H9 (cell line): Measurements from ENCODE around the gene NDUFA5. TPM values are rescaled to one million over a fixed set of nuclear protein-coding genes. Genes with fewer than 3 reads are reported as not detected.

ENCODE experiments used
- DNase-seq: peaks from one replicate; pipeline ENCODE4 v3.0.0-alpha.2; 2017
- H2AFZ ChIP-seq: one replicate; pipeline ENCODE4 v1.6.1; 2013; ENCODE audit warnings: mild to moderate bottlenecking, low read length, control low read depth, moderate library complexity
- H2AK5ac ChIP-seq: 2 replicates; pipeline ENCODE4 v1.6.1; 2013; ENCODE audit warnings: low read length, control low read depth, mixed read lengths; ENCODE audit not compliant: insufficient read length
- H2BK120ac ChIP-seq: one replicate; pipeline ENCODE4 v1.6.1; 2013; ENCODE audit warnings: low read depth, mild to moderate bottlenecking, low read length, control low read depth, inconsistent platforms; ENCODE audit not compliant: poor library complexity, severe bottlenecking
- H2BK12ac ChIP-seq: 2 replicates; pipeline ENCODE4 v1.6.1; 2013; ENCODE audit warnings: low read length, control low read depth, mixed read lengths, low read depth; ENCODE audit not compliant: insufficient read length
- H2BK15ac ChIP-seq: 2 replicates; pipeline ENCODE4 v1.6.1; 2013; ENCODE audit warnings: low read depth, low read length, control low read depth
- H2BK20ac ChIP-seq: one replicate; pipeline ENCODE4 v1.6.1; 2013; ENCODE audit warnings: low read depth, mild to moderate bottlenecking, low read length, control low read depth, inconsistent platforms; ENCODE audit not compliant: poor library complexity, severe bottlenecking
- H2BK5ac ChIP-seq: 2 replicates; pipeline ENCODE4 v1.6.1; 2013; ENCODE audit warnings: low read length, control low read depth, mixed read lengths; ENCODE audit not compliant: insufficient read length
- H3K14ac ChIP-seq: 2 replicates; pipeline ENCODE4 v1.6.1; 2013; ENCODE audit warnings: low read length, control low read depth; ENCODE audit not compliant: insufficient read depth
- H3K18ac ChIP-seq: 2 replicates; pipeline ENCODE4 v1.6.1; 2013; ENCODE audit warnings: low read depth, mild to moderate bottlenecking, mixed read lengths, low read length, control low read depth; ENCODE audit not compliant: insufficient read length
- H3K23ac ChIP-seq: 2 replicates; pipeline ENCODE4 v1.6.1; 2013; ENCODE audit warnings: low read length, control low read depth, mixed read lengths, low read depth; ENCODE audit not compliant: insufficient read length
- H3K23me2 ChIP-seq: 2 replicates; pipeline ENCODE4 v1.6.1; 2013; ENCODE audit warnings: low read depth, mild to moderate bottlenecking, mixed read lengths, low read length, control low read depth; ENCODE audit not compliant: insufficient read length, poor library complexity, severe bottlenecking
- H3K27ac ChIP-seq: 2 replicates; pipeline ENCODE4 v1.5.1; 2013; ENCODE audit warnings: low read length, control low read depth, mixed read lengths, low read depth; ENCODE audit not compliant: insufficient read length
- H3K27me3 ChIP-seq: 2 replicates; pipeline ENCODE4 v1.6.1; 2013; ENCODE audit warnings: low read length, control low read depth, inconsistent platforms; ENCODE audit not compliant: insufficient read depth
- H3K4ac ChIP-seq: 2 replicates; pipeline ENCODE4 v1.6.1; 2013; ENCODE audit warnings: low read depth, mild to moderate bottlenecking, control low read depth, inconsistent platforms, low read length, moderate library complexity
- H3K4me1 ChIP-seq: 2 replicates; pipeline ENCODE4 v1.6.1; 2013; ENCODE audit warnings: low read length, control low read depth, inconsistent platforms; ENCODE audit not compliant: insufficient read depth
- H3K4me2 ChIP-seq: 2 replicates; pipeline ENCODE4 v1.6.1; 2013; ENCODE audit warnings: low read length, control low read depth, mixed read lengths; ENCODE audit not compliant: insufficient read length, insufficient read depth
- H3K56ac ChIP-seq: 2 replicates; pipeline ENCODE4 v1.6.1; 2013; ENCODE audit warnings: low read depth, mild to moderate bottlenecking, mixed read lengths, low read length, control low read depth; ENCODE audit not compliant: insufficient read length
- H3K79me1 ChIP-seq: 2 replicates; pipeline ENCODE4 v1.6.1; 2013; ENCODE audit warnings: low read depth, mild to moderate bottlenecking, moderate library complexity, low read length, control low read depth, inconsistent platforms; ENCODE audit not compliant: insufficient read depth, poor library complexity, severe bottlenecking
- H3K79me2 ChIP-seq: 2 replicates; pipeline ENCODE4 v1.6.1; 2013; ENCODE audit warnings: low read length, control low read depth, inconsistent platforms; ENCODE audit not compliant: insufficient read depth
- H3K9ac ChIP-seq: 2 replicates; pipeline ENCODE4 v1.6.1; 2013; ENCODE audit warnings: low read length, control low read depth, mixed read lengths; ENCODE audit not compliant: insufficient read length; ENCODE audit errors: extremely low read depth
- H3K9me3 ChIP-seq: one replicate; pipeline ENCODE4 v1.6.1; 2013; ENCODE audit warnings: low read depth, low read length, inconsistent platforms; ENCODE audit not compliant: control insufficient read depth
- H3T11ph ChIP-seq: one replicate; pipeline ENCODE4 v1.6.1; 2013; ENCODE audit warnings: mild to moderate bottlenecking, low read length, control low read depth, inconsistent platforms
- H4K20me1 ChIP-seq: one replicate; pipeline ENCODE4 v1.6.1; 2013; ENCODE audit not compliant: control insufficient read depth, insufficient read length, insufficient read depth
- H4K5ac ChIP-seq: 2 replicates; pipeline ENCODE4 v1.6.1; 2013; ENCODE audit warnings: low read depth, mild to moderate bottlenecking, mixed read lengths, low read length, control low read depth; ENCODE audit not compliant: insufficient read length
- H4K8ac ChIP-seq: replicated peaks from 2 replicates; pipeline ENCODE4 v1.6.1; 2013; ENCODE audit warnings: low read length, control low read depth, mixed read lengths, low read depth; ENCODE audit not compliant: insufficient read length
- H4K91ac ChIP-seq: 2 replicates; pipeline ENCODE4 v1.6.1; 2013; ENCODE audit warnings: low read depth, mild to moderate bottlenecking, moderate library complexity, mixed read lengths, low read length, control low read depth; ENCODE audit not compliant: insufficient read length
- H3K27ac Mint-ChIP-seq, 3 experiments: 2 replicates in 2 of 3; 3 replicates in 1 of 3; pipeline ENCODE4 v1.8.0; 2020 to 2021; ENCODE audit warnings: mixed read lengths in 3 of 3, mild to moderate bottlenecking in 1 of 3, moderate library complexity in 1 of 3
- H3K27me3 Mint-ChIP-seq: 2 replicates; pipeline ENCODE4 v1.8.0; 2021; ENCODE audit warnings: low read depth, mild to moderate bottlenecking, moderate library complexity, mixed read lengths
- H3K36me3 Mint-ChIP-seq, 3 experiments: 2 replicates in 2 of 3; 3 replicates in 1 of 3; pipeline ENCODE4 v1.8.0; 2020 to 2021; ENCODE audit warnings: low read depth in 3 of 3, mixed read lengths in 3 of 3; ENCODE audit not compliant: insufficient read depth in 1 of 3
- H3K4me1 Mint-ChIP-seq, 2 experiments: 2 replicates each; pipeline ENCODE4 v1.8.0; 2020; ENCODE audit warnings: mixed read lengths in 2 of 2
- H3K4me3 Mint-ChIP-seq, 2 experiments: 2 replicates in 1 of 2; 3 replicates in 1 of 2; pipeline ENCODE4 v1.8.0; 2020 to 2021; ENCODE audit warnings: mild to moderate bottlenecking in 2 of 2, mixed read lengths in 2 of 2, moderate library complexity in 1 of 2
- H3K9me3 Mint-ChIP-seq, 2 experiments: 2 replicates in 1 of 2; 3 replicates in 1 of 2; pipeline ENCODE4 v1.8.0; 2020; ENCODE audit warnings: mild to moderate bottlenecking in 2 of 2, mixed read lengths in 2 of 2, moderate library complexity in 1 of 2
- CTCF ChIP-seq: fragments of 200-600 bp; sonication (generic); conservative IDR thresholded peaks from 3 replicates; pipeline ENCODE4 v1.8.0; 2021; ENCODE audit warnings: antibody characterized with exemption, mild to moderate bottlenecking
- WGBS: extraction: QIAGEN DNeasy Blood & Tissue Kit; methylation state at CpG from one replicate; pipeline ENCODE4 v1.1.7; 2013; ENCODE audit warnings: missing lambda C conversion rate, low lambda C conversion rate, mixed read lengths; ENCODE audit not compliant: insufficient read length; ENCODE audit errors: extremely low coverage; 5-methylcytosine and 5-hydroxymethylcytosine counted together
- total RNA-seq: library from RNA; stranded (reverse); gene quantifications from 2 replicates; pipeline ENCODE4 v1.2.1, GENCODE V29; 2021

Gene NDUFA5
- total RNA-seq, 1 experiment from 2014 or later = 76.5 TPM

- H2BK120ac ChIP-seq = no peak overlapping the region
- H2BK12ac ChIP-seq = no peak overlapping the region
- H3K9ac ChIP-seq = no peak overlapping the region
- no peak overlapping the region for H2BK15ac ChIP-seq
- TF ChIP-seq CTCF = no peak
- H3K27ac ChIP-seq = no peak overlapping the region
- H2BK20ac ChIP-seq = no peak overlapping the region
- H3K4me1 ChIP-seq = no peaks in the 10 kb centered on the region
- no peaks in the 10 kb centered on the region for H3K23me2 ChIP-seq
- no peak overlapping the region for H3K23ac ChIP-seq
- H3K18ac ChIP-seq = no peak overlapping the region
- no peak overlapping the region for H2AFZ ChIP-seq
- H3K4ac ChIP-seq = no peak overlapping the region
- Mint-ChIP-seq H3K9me3 (peaks cover 4% of the 10 kb centered on the region in 2 experiments), H3K36me3 (peaks cover 4 to 9% (median 5%) of the 10 kb centered on the region in 3 experiments), H3K4me3 (no peak overlapping the region; a peak in 1 of 5 replicates), H3K4me1 (peaks cover 28 to 31% of the 10 kb centered on the region in 2 experiments), H3K27ac (no peak overlapping the region), H3K27me3 (peaks cover 1% of the 10 kb centered on the region; the same call in 1 of the 2 replicates)
- no CpG with 5 or more reads among the region's 8 CpGs for WGBS
- no peak overlapping the region for H2AK5ac ChIP-seq
- no peaks in the 10 kb centered on the region for H3K79me1 ChIP-seq
- no peaks in the 10 kb centered on the region for H3K79me2 ChIP-seq
- no peak overlapping the region for H3K14ac ChIP-seq
- no peak overlapping the region for H3T11ph ChIP-seq
- no peak overlapping the region for H4K91ac ChIP-seq
- no peak overlapping the region for H4K5ac ChIP-seq
- H4K8ac ChIP-seq = no peak overlapping the region
- no peak overlapping the region for H3K56ac ChIP-seq
- H3K4me2 ChIP-seq = no peak overlapping the region
- DNase-seq = no peak
- H3K27me3 ChIP-seq = no peaks in the 10 kb centered on the region
- peaks cover under 1% of the 10 kb centered on the region for H3K9me3 ChIP-seq
- no peaks in the 10 kb centered on the region for H4K20me1 ChIP-seq
- no peak overlapping the region for H2BK5ac ChIP-seq
Measured at GRCh38 chr7:123499211-123499970, 58.2 kb downstream of the NDUFA5 start.
